Ovary (tissue), 3 donors: ENCODE results near the gene CA4.

Experiments used
- CTCF ChIP-seq, 3 donors: fragments of 450-650 bp in 2 of 3; fragments of 200-600 bp in 1 of 3; IDR thresholded peaks; one replicate each; pipeline versions ENCODE4 v1.5.1 to v1.8.0; 2016 to 2022; ENCODE audit warnings: antibody characterized with exemption in 3 of 3, mild to moderate bottlenecking in 1 of 3
- POLR2A ChIP-seq: fragments of 450-650 bp; IDR thresholded peaks from one replicate; pipeline ENCODE4 v1.6.1; 2017; ENCODE audit warnings: antibody characterized with exemption, mild to moderate bottlenecking, moderate library complexity
- donor health status: DM: no; HTN: no; CAD: no.

GRCh38 chr17:60165971-60166370 lies 16.2 kb downstream of the CA4 start:
- no peak for TF ChIP-seq CTCF (IDR thresholded peaks at IDR 0.05)
- no peak for TF ChIP-seq POLR2A
